ENCODE measurements around the gene ANKRD1.

ANKRD1 gene

DNA sequence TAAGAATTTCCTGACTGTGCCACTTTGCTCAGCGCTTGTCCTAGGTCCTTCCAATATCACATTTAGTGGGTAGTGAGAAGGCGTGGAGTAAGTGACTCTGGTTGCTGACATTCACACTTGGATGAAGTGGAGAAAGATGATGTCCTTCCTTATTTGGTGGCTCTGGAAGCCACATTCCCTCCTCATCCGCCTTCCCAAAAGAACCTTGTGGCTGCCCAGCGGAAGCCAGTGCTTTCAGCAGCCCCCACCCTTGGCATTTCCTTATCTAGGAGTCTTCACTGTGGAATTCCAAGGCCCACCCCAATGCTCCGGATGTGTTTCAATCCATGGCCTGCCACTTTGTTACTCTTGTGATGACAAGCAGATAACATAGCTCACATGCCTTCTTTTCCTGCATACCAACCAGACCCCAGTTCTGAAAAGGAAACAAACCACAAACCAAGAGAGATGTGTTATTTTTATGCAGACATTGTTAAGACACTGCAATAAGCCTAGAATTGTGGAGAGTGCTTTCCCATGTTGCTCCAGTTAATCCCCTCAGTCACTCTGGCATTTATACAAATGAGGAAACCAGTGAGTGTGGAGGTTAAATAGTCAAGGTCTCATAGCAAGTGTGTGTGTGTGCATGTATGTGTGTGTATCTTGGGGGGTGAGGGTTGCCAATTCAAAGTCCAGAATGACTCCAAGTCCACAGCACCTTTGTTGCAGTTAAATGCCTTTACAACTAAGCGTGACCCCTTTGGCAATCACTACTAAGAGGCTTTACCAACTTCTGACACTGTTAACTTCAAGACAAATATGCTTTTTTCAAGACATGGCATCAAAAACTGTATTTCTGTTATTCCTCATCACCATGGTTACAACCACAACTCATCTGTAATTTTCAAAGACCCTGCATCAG, 10.3 kb upstream of the ANKRD1 start:
- no peak for DNase-seq

DNA sequence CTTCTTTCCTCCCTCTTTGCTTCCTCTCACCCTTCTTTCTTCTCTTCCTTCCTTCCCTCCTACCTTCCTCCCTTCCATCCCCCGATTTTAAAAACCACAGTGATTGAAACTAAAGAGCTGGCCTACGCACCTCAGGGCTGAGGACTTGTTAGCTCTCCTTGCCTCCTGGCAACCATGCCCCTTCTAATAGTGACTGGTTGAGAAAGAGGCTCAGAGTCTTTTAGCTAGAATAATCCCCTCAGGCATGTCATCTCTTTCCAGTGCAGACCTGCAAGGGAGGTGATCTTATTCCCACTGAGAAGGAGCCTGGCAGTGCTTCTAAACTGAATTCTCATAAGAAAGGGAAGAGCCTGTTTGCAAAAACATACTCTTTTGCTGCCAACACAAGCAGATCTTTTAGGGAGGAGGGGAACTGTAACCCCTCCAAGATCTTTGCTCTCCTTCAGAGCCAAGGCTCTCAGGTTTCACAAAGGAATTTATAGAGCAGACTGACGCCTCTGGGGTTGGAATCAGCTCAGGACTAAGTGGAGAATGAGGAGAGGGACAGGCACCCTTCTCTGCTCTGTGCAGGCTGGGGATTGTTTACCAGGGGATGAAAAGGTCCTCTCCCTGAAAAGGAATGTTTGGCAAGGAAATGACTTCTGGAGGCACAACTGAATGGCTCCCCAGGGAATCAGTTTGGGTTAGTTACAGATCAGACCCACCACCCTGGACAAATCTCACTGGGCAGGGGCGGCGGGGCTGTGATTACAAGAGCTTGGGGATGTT, 9.4 kb upstream of the ANKRD1 start:
- no peak for DNase-seq

DNA sequence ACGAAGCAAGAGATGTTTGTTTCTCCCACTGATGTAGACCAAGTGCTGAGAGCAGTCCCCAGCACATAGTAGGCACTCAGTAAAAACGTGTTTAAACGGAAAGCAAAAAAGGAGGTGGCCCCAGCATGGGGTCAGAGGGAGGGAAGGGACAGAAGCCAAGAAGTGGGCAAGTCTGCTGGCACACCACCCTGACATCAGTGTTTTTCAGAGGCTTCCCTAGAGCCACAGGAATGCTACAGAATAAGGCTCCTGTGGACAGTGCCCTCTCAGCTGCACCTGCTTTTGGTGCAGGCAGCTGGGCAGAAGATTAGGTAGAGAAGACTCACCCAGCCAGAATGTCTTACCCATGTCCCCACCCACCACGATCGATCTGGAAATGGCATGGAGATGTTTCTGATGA, 8.3 kb upstream of the ANKRD1 start:
- no peak for DNase-seq

DNA sequence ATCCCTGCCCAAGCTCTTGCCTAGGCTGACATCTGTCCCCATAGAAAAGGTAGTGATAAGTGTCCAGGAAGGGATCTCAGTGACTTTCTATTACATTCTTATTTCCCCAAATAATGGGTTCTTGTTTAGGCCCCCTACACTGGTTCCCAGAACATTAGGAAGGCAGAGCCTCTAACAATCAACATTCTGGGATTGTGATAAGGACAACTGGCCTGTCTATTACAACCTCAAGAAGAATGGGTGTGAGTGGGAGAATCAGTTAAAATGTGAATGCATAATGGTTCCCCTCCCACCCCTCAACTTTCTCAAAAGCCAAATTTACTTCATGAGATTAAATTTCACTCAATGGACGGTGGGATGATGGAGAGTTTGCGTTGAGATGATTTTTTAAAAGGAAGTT, 6.4 kb upstream of the ANKRD1 start:
- no peak for DNase-seq

DNA sequence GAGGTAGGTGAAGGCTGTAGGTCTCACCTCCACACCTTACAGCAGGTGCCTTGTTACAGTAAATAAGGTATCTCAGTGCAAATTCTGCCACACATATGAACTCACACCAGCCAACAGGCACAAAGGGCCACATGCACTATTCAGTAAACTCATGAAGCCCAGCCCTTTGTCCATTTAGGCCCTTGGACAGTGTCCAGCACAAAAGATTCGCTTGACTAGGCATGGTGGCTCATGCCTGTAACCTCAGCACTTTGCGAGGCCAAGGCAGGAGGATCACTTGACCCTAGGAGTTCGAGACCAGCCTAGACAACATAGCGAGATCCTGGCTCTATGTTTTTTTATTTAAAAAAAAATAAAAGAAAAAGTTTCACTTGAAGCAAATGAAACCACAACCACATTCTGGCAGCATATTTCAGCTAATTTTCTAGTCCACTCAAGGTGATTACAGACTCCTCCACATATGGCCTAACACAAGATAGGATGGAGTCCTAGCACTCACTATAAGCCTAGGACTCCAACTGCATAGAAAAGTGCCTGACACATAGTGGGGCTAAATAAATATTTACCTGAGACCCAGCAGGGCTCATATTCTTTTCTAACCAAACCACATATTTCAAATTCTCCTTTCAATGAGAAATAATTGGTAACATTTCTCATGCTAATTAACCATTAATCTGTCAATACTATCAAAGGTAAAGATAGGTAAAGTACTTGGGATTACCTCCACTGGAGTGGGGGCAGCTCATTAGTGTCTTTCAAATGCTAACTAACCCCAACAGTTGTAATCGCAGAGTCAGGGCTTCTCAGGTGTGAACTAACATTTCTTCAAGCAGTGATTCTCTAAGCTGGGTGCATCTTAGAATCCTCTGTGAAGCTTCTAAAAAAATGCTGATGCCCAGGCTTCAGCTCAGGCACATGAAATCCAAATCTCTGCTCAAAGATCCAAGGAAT, 4.5 kb upstream of the ANKRD1 start:
- no peak for DNase-seq

DNA sequence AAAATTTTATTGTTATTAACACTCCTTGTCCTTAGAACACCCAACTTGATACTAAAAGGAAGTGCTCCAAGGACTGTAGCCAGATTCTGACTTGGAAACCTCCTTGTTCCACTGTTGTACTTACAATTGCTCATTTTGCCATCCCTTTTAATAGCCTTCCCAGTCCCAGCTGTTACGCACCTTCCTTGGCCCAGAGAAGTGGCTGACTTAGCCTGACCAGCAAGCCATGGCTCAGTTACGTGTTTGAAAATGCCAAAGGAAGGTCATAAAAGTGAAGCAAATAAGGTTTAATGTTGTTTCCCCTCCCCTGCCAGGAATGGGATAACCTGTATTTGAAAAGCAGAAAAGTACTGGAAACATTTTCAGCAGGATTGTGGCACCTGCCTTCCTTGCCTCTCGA, 3.7 kb upstream of the ANKRD1 start:
- DNase-seq, result no peak

DNA sequence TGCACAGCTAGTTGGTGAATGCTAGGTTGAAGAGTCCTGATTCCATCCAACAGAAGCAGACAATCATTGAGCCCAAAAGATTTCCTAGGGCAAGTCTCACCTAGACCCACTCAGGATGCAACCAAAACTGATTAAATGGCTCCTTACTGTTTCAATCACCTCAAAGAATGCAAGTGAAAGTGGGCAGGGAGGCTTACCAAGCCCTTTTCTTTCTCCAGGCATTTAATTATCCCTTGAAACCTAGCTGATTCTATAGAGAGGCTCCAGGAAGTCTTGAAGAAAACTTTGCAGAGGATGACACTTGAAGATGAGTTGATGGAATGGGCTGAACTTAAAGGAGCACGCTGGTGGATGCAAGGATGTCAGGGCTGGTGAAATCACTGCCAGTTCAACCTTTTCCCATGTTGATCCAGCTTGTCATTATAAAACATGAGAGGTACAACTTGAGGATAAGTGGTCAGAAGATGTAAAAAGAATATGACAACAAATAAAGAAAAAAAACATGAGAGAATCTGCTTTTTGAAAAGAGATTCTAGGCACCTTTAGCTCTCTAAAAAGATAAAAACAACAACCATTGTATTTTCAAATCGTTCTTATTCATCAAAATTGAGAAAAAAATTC, 2.3 kb upstream of the ANKRD1 start:
- DNase-seq, result no peak

DNA sequence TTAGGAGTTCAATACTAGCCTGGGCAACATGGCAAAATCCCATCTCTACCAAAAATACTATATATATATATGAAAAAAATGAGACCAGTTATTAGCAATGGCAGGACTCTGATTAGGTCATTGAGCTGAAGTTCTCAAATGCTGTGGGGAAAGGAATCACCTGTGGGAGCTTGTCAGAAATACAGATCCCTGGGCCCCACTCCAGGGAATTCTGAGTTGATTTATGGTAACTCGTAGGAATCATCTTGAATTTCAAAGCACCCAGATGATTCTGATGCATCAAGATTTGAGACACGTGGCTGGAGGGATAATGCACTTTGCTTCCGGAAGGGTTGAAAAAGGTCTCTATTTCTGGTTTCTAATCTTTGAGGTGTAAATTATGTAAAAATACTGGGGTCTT, 1.0 kb upstream of the ANKRD1 start:
- no peak for DNase-seq

DNA sequence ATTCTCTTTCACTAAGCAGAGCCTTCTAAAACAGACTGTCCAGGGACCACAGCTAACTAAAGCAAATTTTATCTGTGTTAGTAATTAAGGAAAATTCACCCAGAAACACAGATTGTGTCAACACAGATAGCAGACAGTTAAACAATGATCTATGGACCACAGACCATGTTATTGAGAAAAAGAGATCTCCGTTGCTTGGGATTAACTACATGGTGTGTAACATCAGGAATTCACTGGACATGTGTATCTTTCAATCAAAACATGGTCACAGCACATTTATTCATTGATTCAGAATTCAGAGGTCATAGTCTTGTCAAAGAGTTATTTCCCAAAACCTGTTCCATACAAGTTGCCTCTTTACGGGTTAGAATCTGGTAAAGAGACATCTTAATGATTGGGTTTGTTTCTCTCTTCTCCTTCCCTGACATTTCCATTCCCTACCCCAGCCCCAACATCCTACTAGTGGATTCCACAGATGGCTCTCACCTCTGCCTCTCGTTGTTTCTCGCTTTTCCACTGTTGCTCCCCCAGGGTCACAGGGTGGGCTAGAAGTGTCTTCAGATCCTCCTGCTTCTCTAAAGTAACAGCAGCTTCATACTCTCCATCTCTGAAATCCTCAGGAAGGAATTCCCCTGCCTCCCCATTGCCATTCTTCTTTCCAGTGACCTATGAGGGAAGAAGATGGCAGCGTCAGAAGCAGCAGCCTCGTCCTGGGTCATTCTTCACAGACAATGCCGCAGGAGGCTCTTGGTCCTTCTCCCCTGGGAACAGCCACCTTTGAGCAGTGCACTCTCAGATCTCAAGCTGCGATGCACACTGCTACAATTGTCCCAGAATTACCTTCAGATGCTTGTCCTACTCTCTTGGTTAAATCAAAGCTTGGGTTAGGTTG, 958 bp downstream of the ANKRD1 start:
- no peak for DNase-seq

DNA sequence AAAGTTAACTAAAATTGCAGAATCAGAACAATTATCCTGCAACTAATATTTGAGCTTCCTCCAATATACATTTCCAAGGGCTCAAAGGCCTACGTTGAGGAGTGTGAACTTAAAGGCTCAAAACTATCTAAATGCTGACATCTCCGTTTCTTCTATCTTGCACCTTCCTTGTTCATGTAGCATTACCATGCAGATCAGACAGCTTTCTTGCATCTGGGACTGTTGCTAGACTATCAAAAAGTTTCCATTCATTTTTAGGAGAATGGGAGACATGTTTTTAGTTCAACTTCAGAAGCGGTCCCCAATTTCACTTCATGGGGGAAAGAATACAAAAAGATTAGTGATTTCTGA, 2.9 kb downstream of the ANKRD1 start:
- DNase-seq, result no peak

DNA sequence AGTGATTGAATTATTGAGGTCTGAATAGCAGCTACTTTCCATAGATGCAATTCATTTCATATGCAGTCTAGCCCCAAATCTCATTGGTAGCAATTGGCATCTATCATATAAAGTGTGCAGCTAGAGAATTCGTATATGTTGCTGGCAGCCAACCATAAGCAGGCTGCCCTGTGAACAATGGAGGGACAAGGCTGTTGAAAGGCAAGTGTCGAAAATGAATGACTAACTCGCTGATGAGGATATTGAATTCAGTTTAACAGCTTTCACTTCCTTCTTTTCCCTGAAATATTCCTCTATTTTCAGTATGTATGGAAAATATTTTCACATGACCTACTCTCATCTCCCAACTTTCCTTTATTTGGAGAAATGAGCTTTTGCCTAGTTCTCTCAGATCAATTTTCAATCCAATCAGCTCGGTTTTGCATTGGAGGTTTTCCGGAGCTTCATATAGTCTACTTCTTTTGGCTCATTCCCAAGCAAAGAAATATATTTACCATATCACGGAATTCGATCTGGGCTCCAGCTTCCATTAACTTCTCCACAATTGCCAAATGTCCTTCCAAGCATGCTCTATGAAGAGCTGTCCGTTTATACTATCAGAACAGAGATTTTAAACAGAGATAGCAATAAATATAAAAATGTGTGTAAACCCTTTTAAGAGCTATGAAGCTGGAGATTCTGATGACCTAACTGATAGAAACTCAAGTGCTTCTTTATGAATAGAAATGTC, 3.5 kb downstream of the ANKRD1 start:
- no peak for DNase-seq

DNA sequence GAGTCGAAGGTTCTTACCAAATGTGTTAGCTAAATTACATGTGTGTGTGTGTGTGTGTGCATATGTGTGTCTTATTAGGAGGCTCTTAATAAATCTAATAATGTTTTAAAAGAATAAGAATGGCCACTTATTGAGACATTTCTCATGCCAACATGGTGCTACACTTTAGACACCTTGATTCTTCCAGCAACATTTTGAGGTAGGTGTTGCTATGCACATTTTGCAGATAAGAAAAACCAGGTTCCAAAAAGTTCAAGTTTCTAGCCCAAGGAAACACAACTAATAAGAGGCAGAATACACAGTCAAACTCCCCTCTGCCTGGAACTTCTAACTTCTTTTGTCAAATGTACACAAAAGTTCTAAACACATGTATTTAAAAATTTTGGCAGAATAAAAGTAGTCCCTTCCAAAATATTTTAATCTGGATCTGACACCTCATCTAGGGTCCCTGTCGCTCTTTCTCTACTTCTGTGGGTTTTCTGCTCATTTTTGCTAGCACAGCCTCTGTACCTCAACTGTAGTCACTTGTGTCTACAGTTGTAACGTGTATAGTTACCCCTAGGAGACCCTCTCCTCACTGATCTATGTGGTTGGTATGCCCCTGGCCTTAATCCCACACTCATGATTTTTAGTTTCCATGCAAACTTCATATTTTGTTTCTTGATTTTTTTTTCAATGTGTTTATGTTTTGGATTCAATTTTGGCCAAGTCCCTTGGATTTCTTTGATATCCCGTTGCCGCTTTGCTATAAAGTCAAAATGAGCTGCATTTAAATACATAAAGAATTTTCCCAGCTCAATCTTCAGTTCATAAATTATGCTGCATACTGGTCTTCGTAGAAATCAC, 4.3 kb downstream of the ANKRD1 start:
- no peak for DNase-seq

DNA sequence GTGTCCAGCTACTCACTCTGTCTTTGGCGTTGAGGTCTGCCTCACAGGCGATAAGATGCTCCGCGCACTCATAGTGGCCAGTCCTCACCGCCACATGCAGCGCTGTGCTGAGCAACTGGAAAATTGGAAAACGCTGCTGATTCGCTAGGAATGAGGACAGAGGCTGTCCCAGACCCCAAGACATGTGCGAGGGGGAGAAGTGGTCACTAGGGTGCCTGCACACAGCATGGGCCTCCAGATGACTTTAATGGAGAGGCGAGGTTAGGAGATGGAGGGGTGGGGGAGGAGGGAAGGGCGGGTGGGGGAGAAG, 5.2 kb downstream of the ANKRD1 start:
- DNase-seq, result no peak

DNA sequence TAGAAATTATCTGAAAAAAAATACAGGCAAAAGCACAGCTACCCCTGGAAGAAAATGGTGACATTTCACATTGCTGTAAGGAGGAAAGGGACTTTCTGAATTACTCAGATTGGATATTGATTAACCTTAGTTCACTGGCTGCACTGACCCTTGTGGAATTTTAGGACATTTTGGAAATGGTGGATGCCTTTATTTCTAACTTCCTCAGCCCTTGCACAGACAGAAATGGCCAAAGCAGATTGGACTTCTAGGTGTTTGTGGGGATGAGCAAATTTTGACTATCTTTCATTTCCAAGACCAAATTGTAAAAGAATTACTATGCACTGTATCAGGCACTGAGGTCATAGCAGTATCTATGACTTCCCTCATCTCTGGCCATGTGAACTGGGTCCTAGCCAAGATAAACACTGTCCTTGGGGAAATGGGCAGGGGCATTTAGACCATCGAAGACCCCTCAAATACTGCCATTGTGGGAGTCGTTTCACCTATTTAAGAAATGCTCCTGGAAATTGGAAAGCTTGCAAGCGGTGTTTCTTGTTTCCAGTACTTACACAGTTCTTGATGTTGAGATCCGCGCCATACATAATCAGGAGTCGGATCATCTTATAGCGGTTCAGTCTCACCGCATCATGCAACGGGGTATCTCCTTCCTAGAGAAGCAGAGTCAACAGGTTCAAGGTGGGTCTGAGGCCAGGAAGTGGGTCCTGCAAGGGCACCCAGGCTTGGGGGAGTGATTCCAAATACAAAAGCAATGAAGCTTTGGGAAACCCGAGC, 5.7 kb downstream of the ANKRD1 start:
- DNase-seq, result no peak

DNA sequence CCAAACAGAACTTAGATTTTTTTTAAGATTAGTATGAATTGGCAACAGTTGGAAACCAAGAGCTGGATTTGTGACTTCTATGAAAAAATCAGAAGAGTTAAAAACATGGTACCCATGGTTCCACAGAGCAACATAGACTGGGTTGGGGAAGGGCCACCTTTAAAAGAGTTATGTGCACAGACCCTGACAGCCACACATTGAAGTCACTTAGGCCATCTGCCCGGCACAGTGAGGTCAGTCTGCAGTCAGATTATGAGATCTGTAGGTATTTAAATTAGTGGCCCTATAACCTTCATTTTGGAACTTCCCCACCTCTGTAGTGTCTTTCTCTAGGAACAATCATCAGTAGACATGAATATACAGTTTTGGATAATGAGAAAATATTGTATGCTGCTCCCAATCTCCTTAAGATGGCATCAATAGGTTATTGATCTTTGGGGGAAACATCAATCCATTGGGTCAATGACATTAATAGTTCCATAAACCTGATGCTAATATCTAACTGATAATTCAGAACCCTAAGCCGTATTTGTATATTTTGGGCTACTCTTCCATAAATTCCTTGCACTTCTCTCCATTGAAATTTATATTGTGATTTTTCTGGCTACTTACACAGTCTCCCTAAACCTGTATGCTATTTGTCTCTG, 7.0 kb downstream of the ANKRD1 start:
- DNase-seq, result no peak

DNA sequence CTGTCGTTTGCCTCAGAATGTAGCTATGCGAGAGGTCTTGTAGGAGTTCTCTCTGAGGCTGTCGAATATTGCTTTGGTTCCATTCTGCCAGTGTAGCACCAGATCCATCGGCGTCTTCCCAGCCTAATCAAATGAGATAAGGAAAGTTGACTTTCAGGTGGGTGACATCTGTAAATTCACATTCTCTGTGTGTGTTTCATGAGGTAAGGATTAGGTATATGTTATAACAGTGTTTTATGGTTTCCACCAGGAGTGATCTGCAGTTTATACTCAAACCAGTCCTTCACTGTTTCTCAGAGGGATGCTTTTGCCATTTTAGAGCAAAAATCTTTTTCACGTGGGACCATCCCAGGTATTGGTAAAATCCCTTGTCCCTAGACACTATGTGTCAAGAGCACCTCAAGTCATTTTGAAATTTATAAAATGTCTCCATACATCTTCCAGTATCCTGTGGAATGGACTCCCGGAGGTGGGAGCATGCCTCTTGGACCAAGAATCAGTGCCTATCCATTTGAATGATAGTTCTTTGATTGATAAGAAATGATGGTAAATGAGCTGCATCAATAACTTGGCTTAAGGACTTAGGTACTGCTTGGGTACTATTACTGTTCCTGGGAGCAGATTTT, 7.9 kb downstream of the ANKRD1 start:
- no peak for DNase-seq

DNA sequence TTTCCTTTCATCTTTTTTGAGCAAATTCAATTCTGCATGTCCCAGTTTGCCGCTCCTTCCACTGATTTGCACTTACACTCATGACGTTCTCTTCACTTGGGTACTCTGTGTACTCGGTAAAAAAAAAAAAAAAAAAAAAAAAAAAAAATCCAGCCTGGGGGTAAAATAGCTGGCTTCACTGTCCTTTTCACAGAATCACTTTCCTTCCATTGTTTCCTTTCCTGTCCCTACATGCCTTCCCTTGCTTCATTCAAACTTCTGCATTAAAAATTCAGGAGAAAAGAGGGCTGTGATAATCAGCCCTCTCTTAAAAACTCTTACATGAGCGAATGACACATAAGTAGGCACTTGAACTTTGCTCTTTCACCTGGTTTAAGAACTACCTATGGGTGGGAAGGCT, 8.7 kb downstream of the ANKRD1 start:
- DNase-seq, result no peak

Measured in CD4-positive, alpha-beta T cell treated with Interleukin-12 subunit alpha and Interleukin-12 subunit beta, for 1 hour (primary cell).